Measurements from ENCODE around the gene PHF13.

GRCh38 chr1:6599141-6599975 lies 14.2 kb upstream of the PHF13 start:
- TF ChIP-seq POLR2A (IDR thresholded peaks at IDR 0.05; ENCODE audit: low read depth, low read length) (no peak), MAX (IDR thresholded peaks at IDR 0.05; ENCODE audit: insufficient read depth, insufficient read length) (no peak), CTCF (IDR thresholded peaks at IDR 0.05; ENCODE audit: extremely low read depth in 1 of 2, insufficient read depth in 1 of 2, low read depth in 1 of 2, low read length in 2 of 2) (no peak), POLR2AphosphoS5 (IDR thresholded peaks at IDR 0.05; ENCODE audit: insufficient read depth, low read depth, low read length) (no peak)
